ENCODE results near the gene IKZF4.
A peak's percentile ranks its signal among the peaks of the same experiment; 100 is the strongest.
"Not testable (repeated sequence)": the region's sequence is repeated elsewhere in the genome, so short reads cannot be mapped to it uniquely, and the experiment has no call there.

Gene IKZF4

DNA sequence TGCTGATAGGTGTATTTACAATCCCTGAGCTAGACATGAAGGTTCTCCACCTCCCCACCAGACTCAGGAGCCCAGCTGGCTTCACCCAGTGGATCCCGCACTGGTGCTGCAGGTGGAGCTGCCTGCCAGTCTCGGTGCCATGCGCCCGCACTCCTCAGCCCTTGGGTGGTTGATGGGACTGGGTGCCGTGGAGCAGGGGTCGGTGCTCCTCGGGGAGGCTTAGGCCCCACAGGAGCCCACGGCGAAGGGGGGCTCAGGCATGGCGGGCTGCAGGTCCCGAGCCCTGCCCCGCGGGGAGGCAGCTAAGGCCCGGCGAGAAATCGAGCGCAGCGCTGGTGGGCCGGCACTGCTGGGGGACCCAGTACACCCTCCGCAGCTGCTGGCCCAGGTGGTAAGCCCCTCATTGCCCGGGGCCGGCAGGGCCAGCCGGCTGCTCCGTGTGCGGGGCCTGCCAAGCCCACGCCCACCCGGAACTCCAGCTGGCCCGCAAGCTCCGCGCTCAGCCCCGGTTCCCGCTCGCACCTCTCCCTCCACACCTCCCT lies 20.8 kb upstream of the IKZF4 start:
- DNase-seq: not testable (repeated sequence)

DNA sequence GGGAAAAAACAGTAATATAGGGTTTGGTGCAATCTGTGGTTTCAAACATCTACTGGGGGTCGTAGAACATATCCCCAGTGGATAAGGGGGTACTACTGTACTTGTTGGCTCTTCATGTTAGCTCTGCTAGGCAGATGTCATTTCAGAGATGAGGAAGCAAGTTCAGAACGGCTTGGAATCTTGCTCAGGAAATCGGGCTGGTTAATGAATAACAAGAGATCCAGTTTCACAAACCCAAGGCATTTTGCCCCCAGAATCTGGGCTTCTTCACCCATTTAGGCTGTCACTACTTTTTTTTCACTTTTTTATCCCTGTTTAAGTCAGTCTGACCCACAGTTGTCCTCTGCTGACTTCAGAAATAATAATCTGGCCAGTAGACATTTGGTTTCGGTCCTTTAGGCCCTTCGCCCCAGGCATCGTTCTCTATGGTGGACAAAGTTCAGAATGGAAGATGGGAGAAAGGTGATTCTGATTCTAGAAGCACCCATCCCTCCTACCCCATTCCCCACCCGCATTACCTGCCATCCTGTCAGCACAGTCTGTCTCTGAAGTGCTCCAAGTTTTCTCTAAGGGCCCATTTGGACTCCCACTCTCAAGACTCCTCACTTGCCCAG lies 19.2 kb upstream of the IKZF4 start:
- DNase-seq: no peak

GRCh38 chr12:56003376-56003775 lies 17.5 kb upstream of the IKZF4 start:
- not testable (repeated sequence) for DNase-seq

- no peak for DNase-seq
Observed at GRCh38 chr12:56004211-56004610, 16.6 kb upstream of the IKZF4 start.

DNA sequence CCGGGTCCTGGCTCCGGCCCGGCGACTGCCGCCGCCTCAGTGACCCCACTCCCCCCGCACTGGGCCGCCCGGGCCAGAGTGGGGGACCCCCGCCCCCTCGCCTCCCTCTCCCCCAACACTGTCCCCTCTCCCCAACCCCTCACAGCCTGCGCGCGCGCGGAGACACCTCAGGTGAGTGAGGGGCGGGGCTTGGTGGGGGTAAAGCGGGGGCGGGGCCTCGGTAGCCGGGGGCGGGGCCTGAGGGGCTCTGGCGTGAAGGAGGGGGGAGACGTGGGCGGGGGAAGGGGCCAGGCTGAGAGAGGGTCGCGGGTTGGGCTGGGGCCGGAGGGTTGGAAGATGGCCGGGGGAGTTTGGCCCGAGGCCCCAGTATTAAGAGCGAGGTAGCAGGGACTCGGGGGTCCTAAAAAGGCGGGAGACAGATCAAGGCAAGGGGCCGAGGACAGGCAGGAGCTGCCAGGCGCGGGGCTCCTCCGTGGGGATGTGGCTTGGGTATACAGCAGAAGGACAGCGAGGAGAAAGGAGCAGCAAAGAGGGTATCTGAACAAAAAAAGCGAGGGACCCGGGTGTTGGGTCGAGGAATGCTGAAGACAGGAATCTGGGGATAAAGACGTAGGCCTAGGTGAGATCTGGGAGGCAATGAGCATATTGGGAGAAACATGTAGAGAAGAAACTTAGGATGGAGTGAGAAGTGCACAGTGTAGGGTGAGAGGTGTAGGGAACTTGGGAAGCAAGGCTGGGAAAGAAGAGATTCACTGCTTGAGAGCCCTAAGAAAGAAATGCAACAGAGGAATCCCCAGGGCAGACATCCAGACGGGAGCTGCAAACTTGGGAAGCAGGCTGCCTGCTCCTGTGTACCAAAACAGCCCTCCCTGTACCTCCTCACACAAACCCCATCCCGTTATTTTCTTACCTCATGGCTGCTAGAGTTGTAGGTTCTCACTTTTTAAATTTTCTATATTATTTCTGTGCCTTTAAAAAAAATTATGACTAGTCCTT lies 13.0 kb upstream of the IKZF4 start:
- peak in 1 of 2 experiments; percentile 3 for DNase-seq

DNA sequence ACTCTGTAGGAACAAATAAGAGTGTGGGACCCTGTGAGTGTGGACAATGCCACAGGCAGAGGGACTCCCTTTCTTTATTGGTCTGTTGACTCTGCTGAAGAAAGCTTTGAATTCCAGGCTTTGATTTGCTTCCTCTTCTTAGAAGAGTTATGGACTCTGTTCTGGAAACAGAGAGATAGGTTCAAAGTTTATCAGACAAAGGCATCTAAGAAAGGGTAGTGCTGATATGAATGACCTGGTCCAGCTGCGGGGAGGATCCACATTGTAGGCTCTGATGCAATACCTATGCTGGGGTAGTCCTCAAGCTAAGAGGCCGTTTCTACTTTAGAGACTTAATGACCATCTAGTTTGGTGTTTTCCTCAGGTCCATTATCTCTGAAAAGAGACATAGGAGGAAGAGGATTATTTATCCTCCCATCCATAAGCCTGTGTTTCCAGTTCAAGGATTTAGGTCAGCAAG lies 10.7 kb upstream of the IKZF4 start:
- no peak for DNase-seq

GRCh38 chr12:56011509-56012090 lies 9.2 kb upstream of the IKZF4 start:
- no peak for DNase-seq

GRCh38 chr12:56013482-56013881 lies 7.4 kb upstream of the IKZF4 start:
- DNase-seq: no peak

GRCh38 chr12:56014205-56014604 lies 6.6 kb upstream of the IKZF4 start:
- no peak for DNase-seq

GRCh38 chr12:56017181-56017580 lies 3.7 kb upstream of the IKZF4 start:
- no peak for DNase-seq

DNA sequence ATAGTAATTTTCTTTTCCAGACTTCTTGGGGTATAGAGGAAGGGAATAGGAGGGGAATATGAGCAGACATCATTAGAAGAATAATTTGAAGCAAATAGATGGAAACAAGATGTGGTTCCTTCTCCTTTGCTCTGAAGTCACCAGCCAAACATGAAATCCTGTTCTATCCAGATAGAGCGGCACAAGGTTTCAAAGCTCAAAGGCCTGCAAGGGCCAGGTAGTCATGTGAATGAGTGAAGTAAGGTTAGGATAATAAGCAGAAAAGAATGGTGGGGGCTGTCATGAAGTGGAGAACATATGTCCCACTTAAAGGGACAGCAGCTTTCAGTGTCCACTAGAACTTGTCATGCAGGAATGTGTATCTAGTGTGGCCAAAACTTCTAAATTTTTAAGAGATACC lies 2.5 kb upstream of the IKZF4 start:
- DNase-seq: no peak

DNA sequence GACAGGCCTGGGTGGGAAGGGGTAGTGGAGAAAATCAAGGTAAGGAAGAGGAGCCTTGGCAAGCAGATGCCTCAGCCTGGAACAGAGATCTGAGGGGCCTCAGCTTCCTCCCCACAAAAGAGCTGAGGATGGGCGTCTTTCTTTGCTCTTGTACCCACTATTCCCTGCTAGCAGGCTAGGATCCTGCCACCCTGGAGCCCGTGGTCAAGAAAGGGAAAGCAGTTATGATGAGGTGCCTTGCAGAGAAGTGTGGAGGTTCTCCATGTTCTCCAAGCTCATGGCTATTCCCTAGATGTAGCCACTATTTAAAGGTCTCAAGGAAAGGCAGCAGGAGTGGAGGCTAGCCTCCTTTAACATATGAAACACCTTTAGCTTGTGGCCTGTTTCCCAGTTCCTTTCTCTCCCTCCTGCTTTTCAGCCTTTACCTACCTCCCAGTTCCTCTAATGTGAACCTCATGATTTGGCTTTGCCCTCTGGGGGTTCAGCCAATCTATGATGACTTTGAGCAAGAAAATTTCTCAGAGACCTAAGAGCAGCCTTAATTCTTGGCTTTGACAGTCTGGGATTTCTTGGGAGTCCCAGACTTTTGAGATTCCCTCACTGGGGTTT lies 1.1 kb downstream of the IKZF4 start:
- no peak for DNase-seq

GRCh38 chr12:56028511-56029165 lies 7.8 kb downstream of the IKZF4 start:
- no peak for DNase-seq

- no peak for DNase-seq
Observed at GRCh38 chr12:56029166-56029519, 8.3 kb downstream of the IKZF4 start.

DNA sequence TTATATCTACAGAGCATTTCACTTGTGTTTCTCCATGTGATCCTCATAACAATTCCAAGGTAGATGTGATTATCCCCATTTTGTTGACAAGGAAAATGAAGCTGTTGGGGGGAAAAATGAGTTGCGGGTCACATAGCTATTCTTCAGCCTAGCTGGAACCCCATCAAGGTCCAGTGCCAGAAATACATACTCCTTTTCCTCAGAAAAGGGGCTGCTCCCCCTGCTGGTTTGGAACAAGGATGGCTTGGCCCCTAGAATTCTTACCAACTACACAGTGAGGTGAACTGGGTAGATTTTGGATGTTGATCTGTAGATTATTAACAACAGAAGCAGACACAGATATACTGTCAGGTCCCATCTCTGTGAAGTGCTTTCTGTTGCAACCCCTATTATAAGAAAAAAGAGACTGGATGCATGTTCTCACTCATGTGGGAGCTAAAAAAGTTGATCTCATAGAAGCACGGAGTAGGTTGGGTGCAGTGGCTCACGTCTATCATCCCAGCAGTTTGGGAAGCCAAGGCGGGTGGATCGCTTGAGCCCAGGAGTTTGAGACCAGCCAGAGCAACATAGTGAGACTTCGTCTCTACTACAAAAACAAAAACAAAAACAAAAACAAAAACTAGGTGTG lies 8.9 kb downstream of the IKZF4 start:
- DNase-seq: no peak

DNA sequence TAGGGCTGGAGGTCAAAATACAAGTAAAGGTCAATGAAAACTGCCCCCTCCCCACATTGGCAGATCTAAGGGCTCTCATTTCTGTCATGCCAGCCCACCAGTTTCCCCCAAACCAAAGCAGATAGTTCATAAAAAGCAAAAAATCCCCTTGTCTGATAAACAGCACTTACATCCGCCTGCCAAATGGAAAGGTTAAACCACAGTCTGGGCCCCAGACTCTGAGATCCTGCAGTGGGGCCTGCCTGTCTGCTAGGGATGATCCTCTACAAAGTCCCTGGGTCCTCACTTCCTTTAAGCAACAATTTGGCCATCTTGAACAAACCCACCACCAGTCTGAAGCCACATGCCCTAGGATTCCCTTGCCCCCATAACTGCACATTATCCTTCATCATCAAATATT lies 11.1 kb downstream of the IKZF4 start:
- DNase-seq: no peak

DNA sequence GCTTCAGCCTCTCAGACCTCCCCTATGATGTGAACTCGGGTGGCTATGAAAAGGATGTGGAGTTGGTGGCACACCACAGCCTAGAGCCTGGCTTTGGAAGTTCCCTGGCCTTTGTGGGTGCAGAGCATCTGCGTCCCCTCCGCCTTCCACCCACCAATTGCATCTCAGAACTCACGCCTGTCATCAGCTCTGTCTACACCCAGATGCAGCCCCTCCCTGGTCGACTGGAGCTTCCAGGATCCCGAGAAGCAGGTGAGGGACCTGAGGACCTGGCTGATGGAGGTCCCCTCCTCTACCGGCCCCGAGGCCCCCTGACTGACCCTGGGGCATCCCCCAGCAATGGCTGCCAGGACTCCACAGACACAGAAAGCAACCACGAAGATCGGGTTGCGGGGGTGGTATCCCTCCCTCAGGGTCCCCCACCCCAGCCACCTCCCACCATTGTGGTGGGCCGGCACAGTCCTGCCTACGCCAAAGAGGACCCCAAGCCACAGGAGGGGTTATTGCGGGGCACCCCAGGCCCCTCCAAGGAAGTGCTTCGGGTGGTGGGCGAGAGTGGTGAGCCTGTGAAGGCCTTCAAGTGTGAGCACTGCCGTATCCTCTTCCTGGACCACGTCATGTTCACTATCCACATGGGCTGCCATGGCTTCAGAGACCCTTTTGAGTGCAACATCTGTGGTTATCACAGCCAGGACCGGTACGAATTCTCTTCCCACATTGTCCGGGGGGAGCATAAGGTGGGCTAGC lies 13.9 kb downstream of the IKZF4 start:
- no peak for DNase-seq

DNA sequence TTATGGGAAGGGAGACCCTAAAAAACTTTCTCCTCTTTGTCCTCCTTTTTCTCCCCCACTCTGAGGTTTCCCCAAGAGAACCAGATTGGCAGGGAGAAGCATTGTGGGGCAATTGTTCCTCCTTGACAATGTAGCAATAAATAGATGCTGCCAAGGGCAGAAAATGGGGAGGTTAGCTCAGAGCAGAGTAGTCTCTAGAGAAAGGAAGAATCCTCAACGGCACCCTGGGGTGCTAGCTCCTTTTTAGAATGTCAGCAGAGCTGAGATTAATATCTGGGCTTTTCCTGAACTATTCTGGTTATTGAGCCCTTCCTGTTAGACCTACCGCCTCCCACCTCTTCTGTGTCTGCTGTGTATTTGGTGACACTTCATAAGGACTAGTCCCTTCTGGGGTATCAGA lies 16.3 kb downstream of the IKZF4 start:
- no peak for DNase-seq

DNA sequence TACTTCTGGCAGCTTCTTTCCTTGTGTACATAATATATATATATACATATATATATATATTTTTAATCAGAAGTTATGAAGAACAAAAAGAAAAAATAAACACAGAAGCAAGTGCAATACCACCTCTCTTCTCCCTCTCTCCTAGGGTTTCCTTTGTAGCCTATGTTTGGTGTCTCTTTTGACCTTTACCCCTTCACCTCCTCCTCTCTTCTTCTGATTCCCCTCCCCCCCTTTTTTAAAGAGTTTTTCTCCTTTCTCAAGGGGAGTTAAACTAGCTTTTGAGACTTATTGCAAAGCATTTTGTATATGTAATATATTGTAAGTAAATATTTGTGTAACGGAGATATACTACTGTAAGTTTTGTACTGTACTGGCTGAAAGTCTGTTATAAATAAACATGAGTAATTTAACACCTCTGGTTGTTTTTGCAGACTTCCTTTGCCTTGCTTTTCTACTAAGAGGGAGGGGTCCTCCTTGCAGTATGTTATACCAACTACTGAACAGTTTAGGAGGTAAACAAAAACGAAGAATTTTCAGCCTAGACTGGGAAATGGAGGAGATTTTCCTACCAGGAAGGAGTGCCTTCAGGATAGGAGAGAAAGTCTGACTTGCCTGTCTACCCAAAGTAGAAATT lies 17.3 kb downstream of the IKZF4 start:
- DNase-seq: no peak

GRCh38 chr12:56040151-56040550 lies 19.3 kb downstream of the IKZF4 start:
- no peak for DNase-seq

All from cerebellar nuclear complex (tissue), 1 donor.